Stimulated activated effector memory CD8-positive, alpha-beta T cell treated with anti-CD3 and anti-CD28 coated beads, Interleukin-12 subunit alpha, Interleukin-12 subunit beta, amount 100 ng/mL, for 72 hours (primary cell): ENCODE results near the gene MSRB2.
A peak's percentile ranks its signal among the peaks of the same experiment; 100 is the strongest.

Experiments
- ATAC-seq: fragments of 150-1000 bp; cut with Tn5 transposase; 2 replicates; pipeline ENCODE4 v1.10.0; 2021
- DNase-seq, 2 donors: peaks; one replicate each; pipeline ENCODE4 v3.0.0; 2021 to 2022; ENCODE audit warnings: low spot score in 2 of 2
- H3K27ac Mint-ChIP-seq: one replicate; pipeline ENCODE4 v1.8.0; 2022; ENCODE audit warnings: mild to moderate bottlenecking, mixed read lengths
- H3K36me3 Mint-ChIP-seq: one replicate; pipeline ENCODE4 v1.8.0; 2022; ENCODE audit warnings: mild to moderate bottlenecking, mixed read lengths
- H3K4me1 Mint-ChIP-seq: one replicate; pipeline ENCODE4 v1.8.0; 2022; ENCODE audit warnings: mixed read lengths
- H3K4me3 Mint-ChIP-seq: one replicate; pipeline ENCODE4 v1.8.0; 2022; ENCODE audit warnings: mild to moderate bottlenecking, mixed read lengths
- H3K9me3 Mint-ChIP-seq: one replicate; pipeline ENCODE4 v1.8.0; 2022; ENCODE audit warnings: mixed read lengths

Gene MSRB2

DNA sequence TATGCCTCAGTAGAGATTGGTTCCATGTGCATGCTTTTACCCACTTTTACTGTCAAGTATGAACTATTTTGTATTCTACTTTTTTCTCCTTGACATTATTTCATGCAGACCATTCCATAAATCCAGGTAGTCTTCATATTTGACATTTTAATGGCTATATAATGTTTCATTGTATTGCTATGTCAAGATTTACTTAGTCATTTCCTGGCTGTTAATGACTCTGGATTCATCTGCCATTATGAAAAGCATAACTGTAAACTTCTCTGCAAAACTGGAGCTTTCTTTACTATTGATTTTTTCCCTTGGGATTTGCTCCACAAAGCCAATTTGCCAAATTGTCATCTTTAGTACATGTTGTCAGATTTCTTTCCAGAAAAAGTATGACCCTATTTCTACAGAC, 6.8 kb upstream of the MSRB2 start:
- H3K36me3 Mint-ChIP-seq = no peaks in the 10 kb centered on the region
- ATAC-seq = no peak
- peaks cover 3% of the 10 kb centered on the region for H3K9me3 Mint-ChIP-seq
- H3K4me1 Mint-ChIP-seq = no peaks in the 10 kb centered on the region
- H3K4me3 Mint-ChIP-seq = no peak overlapping the region
- H3K27ac Mint-ChIP-seq = no peak overlapping the region
- DNase-seq = no peak

DNA sequence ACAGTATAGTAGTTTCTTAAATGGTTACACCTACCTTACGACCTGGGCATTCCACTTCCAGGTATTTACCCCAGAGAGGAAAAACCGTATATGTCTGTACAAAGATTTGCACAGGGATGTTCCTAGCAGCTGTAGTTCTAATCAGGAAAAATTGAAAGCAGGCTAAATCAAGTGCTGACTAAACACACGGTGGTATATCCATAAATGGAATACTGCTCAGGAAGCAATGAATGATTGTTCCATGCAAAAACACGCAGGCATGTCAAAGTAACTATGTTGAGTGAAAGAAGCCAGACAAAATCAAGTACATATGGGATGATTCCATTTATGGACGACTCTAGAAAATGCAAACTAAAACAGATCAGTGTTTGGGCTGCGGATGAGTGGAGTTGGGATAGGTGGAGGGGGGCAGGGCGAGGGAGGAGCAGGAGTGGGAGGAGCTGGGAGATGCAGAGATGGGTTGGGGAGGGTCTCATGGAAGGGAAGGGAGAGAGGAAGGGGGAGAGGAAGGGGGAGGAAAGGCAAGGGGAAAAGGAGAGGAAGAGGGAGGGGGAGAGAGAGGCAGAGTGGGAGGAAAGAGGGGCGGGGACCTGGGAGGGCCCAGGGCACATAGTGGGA, 484 bp upstream of the MSRB2 start:
- H3K36me3 Mint-ChIP-seq = no peaks in the 10 kb centered on the region

DNA sequence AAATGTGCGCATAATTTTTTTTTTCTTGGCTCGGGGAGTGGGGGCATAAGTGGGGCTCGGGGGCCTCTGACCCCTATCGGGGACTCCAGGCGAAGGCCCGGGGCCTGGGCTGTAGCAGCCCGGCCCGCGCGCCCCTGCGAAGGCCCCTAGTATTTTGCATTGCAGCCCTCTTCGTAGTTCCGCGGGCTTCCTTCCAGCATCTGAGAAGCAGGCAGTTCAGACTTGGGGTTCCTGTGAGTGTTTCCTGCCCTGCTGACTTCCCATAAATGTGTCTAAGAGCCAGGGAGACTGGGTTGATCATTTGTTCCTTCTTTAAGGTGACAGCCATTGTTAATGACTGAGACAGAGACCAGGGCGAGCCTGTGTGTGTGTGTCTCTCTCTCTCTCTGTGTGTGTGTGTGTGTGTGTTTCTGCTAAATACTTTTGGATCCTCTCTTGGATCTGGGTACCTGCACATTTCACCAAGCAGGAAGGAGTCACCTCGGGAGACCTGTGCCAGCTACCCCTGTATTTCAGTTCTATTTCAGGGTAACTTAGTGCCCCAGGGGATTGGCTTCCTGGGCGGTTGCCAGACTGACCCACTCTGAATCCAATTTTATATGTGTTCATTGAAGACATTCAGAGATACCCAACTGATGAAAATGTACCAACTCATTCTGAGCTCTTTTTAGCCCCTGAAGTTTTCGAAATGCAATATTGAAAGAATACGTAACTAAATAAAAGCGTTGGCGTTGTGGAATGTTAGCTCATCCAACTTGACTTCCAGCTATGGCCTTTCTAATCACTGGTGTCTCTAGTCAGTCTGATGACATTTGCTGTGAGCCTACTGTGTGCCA, 805 bp downstream of the MSRB2 start:
- no peaks in the 10 kb centered on the region for H3K9me3 Mint-ChIP-seq
- DNase-seq (peak in 1 of 2 donors; percentile 69), ATAC-seq (peak; percentile 69)
- H3K27ac Mint-ChIP-seq = peak overlapping the region; percentile 93
- H3K4me3 Mint-ChIP-seq = peak overlapping the region; percentile 78
- H3K4me1 Mint-ChIP-seq = peaks cover 19% of the 10 kb centered on the region
- H3K36me3 Mint-ChIP-seq = no peaks in the 10 kb centered on the region

More for the DNA sequence above, 484 bp upstream of the MSRB2 start:
- peaks cover 10% of the 10 kb centered on the region for H3K4me1 Mint-ChIP-seq
- H3K4me3 Mint-ChIP-seq = peak overlapping the region; percentile 78
- H3K27ac Mint-ChIP-seq = peak overlapping the region; percentile 93
- DNase-seq = no peak
- ATAC-seq = no peak
- H3K9me3 Mint-ChIP-seq = no peaks in the 10 kb centered on the region

DNA sequence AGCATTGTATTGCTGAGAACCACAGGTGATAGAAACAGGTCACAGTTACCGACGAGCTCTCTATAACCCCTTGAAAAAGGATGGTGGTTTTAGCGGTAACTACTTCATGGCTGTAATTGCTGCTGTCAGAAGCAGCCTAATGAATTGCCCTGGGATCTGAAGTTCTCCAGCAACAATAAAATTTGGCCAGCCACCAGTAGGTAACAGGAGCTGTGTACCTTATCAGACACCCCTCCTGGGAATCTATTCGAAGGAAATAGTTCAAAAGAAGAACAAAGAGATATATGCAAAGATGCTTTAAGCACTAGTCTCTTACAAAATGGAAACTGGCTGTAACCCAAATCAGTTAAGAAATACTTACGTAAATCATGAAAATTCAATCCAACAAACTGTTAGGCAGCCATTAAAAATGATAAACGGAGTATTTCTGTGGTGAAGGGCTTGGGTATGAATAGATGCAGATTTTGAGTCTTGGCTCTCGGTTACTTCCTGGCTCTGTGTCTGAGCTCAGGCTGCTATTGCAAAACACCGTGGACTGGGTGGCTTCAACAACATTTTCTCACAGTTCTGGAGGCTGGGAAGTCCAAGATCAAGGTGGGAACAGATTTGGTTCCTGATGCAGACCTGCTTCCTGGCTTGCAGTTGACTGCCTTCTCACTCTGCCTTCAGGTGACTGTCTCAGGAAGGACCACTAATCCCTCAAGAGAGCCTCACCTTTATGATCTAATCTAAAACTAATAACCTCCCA, 1.6 kb downstream of the MSRB2 start:
- DNase-seq (no peak), ATAC-seq (no peak)
- peak overlapping the region; percentile 78 for H3K4me3 Mint-ChIP-seq
- peaks cover 1% of the 10 kb centered on the region for H3K9me3 Mint-ChIP-seq
- H3K27ac Mint-ChIP-seq = peak overlapping the region; percentile 93
- H3K36me3 Mint-ChIP-seq = no peaks in the 10 kb centered on the region
- H3K4me1 Mint-ChIP-seq = peaks cover 19% of the 10 kb centered on the region

DNA sequence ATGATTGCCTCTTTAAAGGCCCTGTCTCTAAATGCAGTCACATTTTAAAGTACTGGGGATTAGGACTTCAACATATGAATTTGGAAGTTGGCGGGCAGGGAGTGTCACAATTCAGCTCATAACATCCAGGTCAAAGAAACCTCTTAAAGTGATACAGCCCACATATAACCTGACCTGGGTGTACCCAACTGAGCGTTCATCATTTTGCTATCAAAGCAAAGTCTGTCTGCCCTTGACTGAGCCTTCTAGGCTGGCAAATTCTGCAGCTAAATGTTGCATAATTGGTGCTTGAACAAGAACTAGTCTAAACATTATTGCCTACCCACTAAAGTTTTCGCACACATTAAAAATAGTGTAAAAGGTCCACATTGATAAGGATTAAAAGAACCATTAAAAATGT, 3.7 kb downstream of the MSRB2 start:
- no peak for DNase-seq
- peaks cover 3% of the 10 kb centered on the region for H3K9me3 Mint-ChIP-seq
- H3K27ac Mint-ChIP-seq = no peak overlapping the region
- no peaks in the 10 kb centered on the region for H3K36me3 Mint-ChIP-seq
- peaks cover 19% of the 10 kb centered on the region for H3K4me1 Mint-ChIP-seq
- no peak overlapping the region for H3K4me3 Mint-ChIP-seq
- no peak for ATAC-seq

- no peak for ATAC-seq
- H3K36me3 Mint-ChIP-seq = peaks cover 3% of the 10 kb centered on the region
- H3K27ac Mint-ChIP-seq = no peak overlapping the region
- no peak for DNase-seq
- peaks cover 24% of the 10 kb centered on the region for H3K4me1 Mint-ChIP-seq
- H3K9me3 Mint-ChIP-seq = peaks cover 3% of the 10 kb centered on the region
- no peak overlapping the region for H3K4me3 Mint-ChIP-seq
Observed at GRCh38 chr10:23099816-23100215, 4.4 kb downstream of the MSRB2 start.

DNA sequence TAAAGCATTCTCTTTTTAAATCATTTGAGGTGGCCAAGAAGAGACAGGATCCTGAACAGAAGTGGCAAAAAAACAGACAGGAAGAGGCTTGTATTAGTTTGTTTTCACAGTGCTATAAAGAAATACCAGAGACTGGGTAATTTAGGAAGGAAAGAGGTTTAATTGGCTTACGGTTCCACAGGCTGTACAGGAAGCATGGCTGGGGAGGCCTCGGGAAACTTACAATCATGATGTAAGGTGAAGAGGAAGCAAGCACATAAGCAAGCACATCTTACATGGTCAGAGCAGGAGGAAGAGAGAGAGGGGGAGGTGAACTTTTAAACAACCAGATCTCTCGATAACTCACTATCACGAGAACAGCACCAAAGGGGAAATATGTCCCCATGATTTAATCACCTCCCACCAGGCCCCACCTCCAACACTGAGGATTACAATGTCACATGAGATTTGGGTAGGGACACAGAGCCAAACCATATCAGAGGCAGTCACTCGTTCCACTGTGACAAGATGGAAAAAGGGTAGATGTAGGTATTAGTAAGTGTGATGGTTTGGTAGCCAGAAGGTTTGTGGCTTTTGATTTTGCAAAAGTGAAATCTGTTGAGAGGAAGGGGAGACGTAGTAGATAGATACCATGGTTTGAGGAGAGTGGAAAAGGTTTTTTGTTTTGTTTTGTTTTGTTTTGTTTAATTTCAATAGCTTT, 5.1 kb downstream of the MSRB2 start:
- H3K9me3 Mint-ChIP-seq = peaks cover 3% of the 10 kb centered on the region
- H3K36me3 Mint-ChIP-seq = peaks cover 6% of the 10 kb centered on the region
- H3K4me1 Mint-ChIP-seq = peaks cover 24% of the 10 kb centered on the region
- ATAC-seq = no peak
- H3K27ac Mint-ChIP-seq = no peak overlapping the region
- H3K4me3 Mint-ChIP-seq = no peak overlapping the region
- no peak for DNase-seq

GRCh38 chr10:23106331-23107072, 11.1 kb downstream of the MSRB2 start:
- Mint-ChIP-seq H3K4me3 (no peak overlapping the region), H3K36me3 (peaks cover 15% of the 10 kb centered on the region), H3K27ac (no peak overlapping the region), H3K4me1 (peaks cover 5% of the 10 kb centered on the region), H3K9me3 (peaks cover 3% of the 10 kb centered on the region)
- no peak for DNase-seq
- no peak for ATAC-seq

GRCh38 chr10:23110722-23111516, 15.5 kb downstream of the MSRB2 start:
- Mint-ChIP-seq H3K36me3 (peaks cover 9% of the 10 kb centered on the region), H3K9me3 (no peaks in the 10 kb centered on the region), H3K4me1 (no peaks in the 10 kb centered on the region), H3K27ac (no peak overlapping the region), H3K4me3 (no peak overlapping the region)
- ATAC-seq (no peak), DNase-seq (no peak)

GRCh38 chr10:23111517-23112286, 16.3 kb downstream of the MSRB2 start:
- Mint-ChIP-seq H3K36me3 (peaks cover 9% of the 10 kb centered on the region), H3K9me3 (no peaks in the 10 kb centered on the region), H3K4me3 (no peak overlapping the region), H3K4me1 (no peaks in the 10 kb centered on the region), H3K27ac (no peak overlapping the region)
- no peak for ATAC-seq
- DNase-seq = no peak

GRCh38 chr10:23114228-23114850, 19.0 kb downstream of the MSRB2 start:
- DNase-seq (no peak), ATAC-seq (no peak)
- peaks cover 9% of the 10 kb centered on the region for H3K36me3 Mint-ChIP-seq
- no peak overlapping the region for H3K27ac Mint-ChIP-seq
- no peaks in the 10 kb centered on the region for H3K9me3 Mint-ChIP-seq
- H3K4me1 Mint-ChIP-seq = no peaks in the 10 kb centered on the region
- no peak overlapping the region for H3K4me3 Mint-ChIP-seq

GRCh38 chr10:23116486-23117205, 21.3 kb downstream of the MSRB2 start:
- H3K27ac Mint-ChIP-seq = no peak overlapping the region
- no peaks in the 10 kb centered on the region for H3K36me3 Mint-ChIP-seq
- H3K9me3 Mint-ChIP-seq = no peaks in the 10 kb centered on the region
- H3K4me3 Mint-ChIP-seq = no peak overlapping the region
- ATAC-seq (no peak), DNase-seq (no peak)
- no peaks in the 10 kb centered on the region for H3K4me1 Mint-ChIP-seq
